MCF 10A (cell line): Measurements from ENCODE around the gene FAT1. TPM values are rescaled to one million over a fixed set of nuclear protein-coding genes. Genes with fewer than 3 reads are reported as not detected.
A peak's percentile ranks its signal among the peaks of the same experiment; 100 is the strongest.

Experiments used
- BruUV-seq: library from RNA; stranded (reverse); fragments of 400-500 nt; replicated peaks from 2 replicates; lab custom pipeline; 2021; lab: Mats Ljungman, UMichigan
- CTCF ChIA-PET: fragments of 300-600 bp; sonication (Branson Sonifier 250); formaldehyde crosslinking; extraction: SDS; loops from one replicate; lab custom pipeline; 2021; ENCODE audit warnings: antibody characterized with exemption, inconsistent platforms; lab: Yijun Ruan, JAX
- POLR2A ChIA-PET: fragments of 300-600, 350-650 bp; sonication (Branson Sonifier 250); formaldehyde crosslinking; extraction: SDS; loops from one replicate; lab custom pipeline; 2020; ENCODE audit warnings: antibody characterized with exemption, inconsistent platforms; lab: Yijun Ruan, JAX
- DNase-seq: peaks from one replicate; pipeline ENCODE4 v3.0.0-alpha.2; 2018; ENCODE audit not compliant: unreplicated experiment
- H3K27ac Mint-ChIP-seq: one replicate; pipeline ENCODE4 v1.8.0; 2022; ENCODE audit warnings: mild to moderate bottlenecking, low read depth, mixed read lengths; ENCODE audit not compliant: unreplicated experiment
- H3K27me3 Mint-ChIP-seq: one replicate; pipeline ENCODE4 v1.8.0; 2022; ENCODE audit warnings: mixed read lengths; ENCODE audit not compliant: insufficient read depth, unreplicated experiment
- H3K36me3 Mint-ChIP-seq: one replicate; pipeline ENCODE4 v1.8.0; 2022; ENCODE audit warnings: mild to moderate bottlenecking, moderate library complexity, mixed read lengths; ENCODE audit not compliant: insufficient read depth, unreplicated experiment
- H3K4me1 Mint-ChIP-seq: one replicate; pipeline ENCODE4 v1.8.0; 2022; ENCODE audit warnings: mixed read lengths; ENCODE audit not compliant: insufficient read depth, unreplicated experiment
- H3K4me3 Mint-ChIP-seq: one replicate; pipeline ENCODE4 v1.8.0; 2022; ENCODE audit warnings: mild to moderate bottlenecking, moderate library complexity, mixed read lengths; ENCODE audit not compliant: unreplicated experiment
- H3K9me3 Mint-ChIP-seq: one replicate; pipeline ENCODE4 v1.8.0; 2022; ENCODE audit warnings: mixed read lengths; ENCODE audit not compliant: unreplicated experiment
- intact Hi-C: fragments of 100-400 bp; cut with micrococcal nuclease; formaldehyde crosslinking; loops from 2 replicates; pipeline ENCODE4 v1.14.1; 2022
- total RNA-seq: library from RNA; stranded (reverse); gene quantifications from 2 replicates; pipeline ENCODE4 v1.2.3, GENCODE V29; 2022
- TF ChIP-seq, protein P1 (sequence below): fragments of 200-600 bp; IDR thresholded peaks from one replicate; pipeline ENCODE4 v1.8.0; 2022; ENCODE audit warnings: antibody characterized with exemption, mild to moderate bottlenecking; ENCODE audit not compliant: unreplicated experiment

FAT1 gene
- total RNA-seq, 1 experiment from 2014 or later: 165 TPM

GRCh38 chr4:186621959-186622553 is 101.6 kb downstream of the FAT1 start:
- Mint-ChIP-seq H3K36me3 (peaks cover 67% of the 10 kb centered on the region), H3K4me1 (peaks cover 9% of the 10 kb centered on the region), H3K9me3 (no peaks in the 10 kb centered on the region), H3K27ac (no peak overlapping the region), H3K27me3 (no peaks in the 10 kb centered on the region), H3K4me3 (no peak overlapping the region)
- DNase-seq: peak; percentile 68
- intact Hi-C loops: no loop called here
- TF ChIP-seq, protein P1, sequence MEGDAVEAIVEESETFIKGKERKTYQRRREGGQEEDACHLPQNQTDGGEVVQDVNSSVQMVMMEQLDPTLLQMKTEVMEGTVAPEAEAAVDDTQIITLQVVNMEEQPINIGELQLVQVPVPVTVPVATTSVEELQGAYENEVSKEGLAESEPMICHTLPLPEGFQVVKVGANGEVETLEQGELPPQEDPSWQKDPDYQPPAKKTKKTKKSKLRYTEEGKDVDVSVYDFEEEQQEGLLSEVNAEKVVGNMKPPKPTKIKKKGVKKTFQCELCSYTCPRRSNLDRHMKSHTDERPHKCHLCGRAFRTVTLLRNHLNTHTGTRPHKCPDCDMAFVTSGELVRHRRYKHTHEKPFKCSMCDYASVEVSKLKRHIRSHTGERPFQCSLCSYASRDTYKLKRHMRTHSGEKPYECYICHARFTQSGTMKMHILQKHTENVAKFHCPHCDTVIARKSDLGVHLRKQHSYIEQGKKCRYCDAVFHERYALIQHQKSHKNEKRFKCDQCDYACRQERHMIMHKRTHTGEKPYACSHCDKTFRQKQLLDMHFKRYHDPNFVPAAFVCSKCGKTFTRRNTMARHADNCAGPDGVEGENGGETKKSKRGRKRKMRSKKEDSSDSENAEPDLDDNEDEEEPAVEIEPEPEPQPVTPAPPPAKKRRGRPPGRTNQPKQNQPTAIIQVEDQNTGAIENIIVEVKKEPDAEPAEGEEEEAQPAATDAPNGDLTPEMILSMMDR: no peak
- BruUV-seq: no TSS peak
- ChIA-PET CTCF (no interaction called here), POLR2A (interaction anchor here (0.6 to 0.9 kb wide), 3 partner anchors 16 to 1803 kb away, joined by 3 to 4 read pairs (median 3); no protein-coding TSS in a partner anchor)

GRCh38 chr4:186619088-186619487 is 104.6 kb downstream of the FAT1 start:
- no TSS peak for BruUV-seq
- DNase-seq: no peak
- ChIA-PET POLR2A (no interaction called here), CTCF (no interaction called here)
- no peak overlapping the region for H3K4me3 Mint-ChIP-seq
- TF ChIP-seq, protein P1: no peak
- peaks cover 88% of the 10 kb centered on the region for H3K36me3 Mint-ChIP-seq
- H3K9me3 Mint-ChIP-seq: no peaks in the 10 kb centered on the region
- no peak overlapping the region for H3K27ac Mint-ChIP-seq
- H3K4me1 Mint-ChIP-seq: peaks cover 15% of the 10 kb centered on the region
- intact Hi-C loops: no loop called here
- no peaks in the 10 kb centered on the region for H3K27me3 Mint-ChIP-seq

- intact Hi-C loops: no loop called here
- H3K4me3 Mint-ChIP-seq: no peak overlapping the region
- DNase-seq: no peak
- BruUV-seq: no TSS peak
- CTCF ChIA-PET: interaction anchor here (0.6 kb wide), 1 partner anchor 103 kb away, joined by 3 read pairs; no protein-coding TSS in a partner anchor
- peak overlapping the region; percentile 35 for H3K27ac Mint-ChIP-seq
- POLR2A ChIA-PET: no interaction called here
- peaks cover 10% of the 10 kb centered on the region for H3K4me1 Mint-ChIP-seq
- H3K36me3 Mint-ChIP-seq: peaks cover 90% of the 10 kb centered on the region
- TF ChIP-seq, protein P1: no peak
- no peaks in the 10 kb centered on the region for H3K27me3 Mint-ChIP-seq
- no peaks in the 10 kb centered on the region for H3K9me3 Mint-ChIP-seq
These were observed 105.7 kb downstream of the FAT1 start for GRCh38 chr4:186617921-186618320.

- BruUV-seq: no TSS peak
- H3K4me3 Mint-ChIP-seq: no peak overlapping the region
- H3K4me1 Mint-ChIP-seq: peaks cover 19% of the 10 kb centered on the region
- no peak overlapping the region for H3K27ac Mint-ChIP-seq
- no peaks in the 10 kb centered on the region for H3K27me3 Mint-ChIP-seq
- H3K9me3 Mint-ChIP-seq: no peaks in the 10 kb centered on the region
- DNase-seq: no peak
- H3K36me3 Mint-ChIP-seq: peaks cover 93% of the 10 kb centered on the region
- intact Hi-C loops: no loop called here
- TF ChIP-seq, protein P1: no peak
- POLR2A ChIA-PET: no interaction called here
- CTCF ChIA-PET: interaction anchor here (1.9 kb wide), 1 partner anchor 20 kb away, joined by 16 read pairs; no protein-coding TSS in a partner anchor
These were observed 116.2 kb downstream of the FAT1 start for GRCh38 chr4:186607490-186607889.
